ENCODE data around the gene KLHL7.
"Not testable (repeated sequence)": the region's sequence is repeated elsewhere in the genome, so short reads cannot be mapped to it uniquely, and the experiment has no call there.

KLHL7 gene

DNA sequence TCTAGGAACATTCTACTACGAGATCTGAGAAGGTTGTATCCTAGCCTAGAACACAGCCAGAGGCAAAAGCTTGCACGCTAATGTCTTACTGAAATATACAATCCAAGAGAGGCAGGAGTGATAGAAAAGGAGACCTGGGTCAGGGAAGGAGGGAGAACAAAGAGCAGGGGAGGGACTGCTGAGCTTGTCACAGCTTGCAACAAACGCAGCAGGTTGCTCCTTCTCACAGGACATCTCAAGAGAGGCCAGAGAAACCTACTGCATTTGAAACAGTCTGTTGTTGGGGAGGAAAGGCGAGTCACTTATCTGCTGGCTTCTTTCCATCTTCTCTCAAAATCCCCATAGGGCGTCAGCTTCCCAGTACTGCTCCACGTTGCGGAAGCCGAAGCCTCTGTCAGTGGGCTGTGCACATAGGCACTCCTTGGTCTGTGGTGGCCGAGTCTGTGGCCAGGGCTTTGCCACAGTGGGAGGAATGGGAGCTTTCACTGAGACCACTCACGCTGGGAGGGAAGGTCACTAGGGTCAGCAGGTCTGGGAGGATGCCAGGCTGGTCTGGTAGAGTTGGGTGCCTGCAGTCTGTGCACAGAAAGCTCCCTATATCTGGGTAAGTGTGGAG is 115.2 kb downstream of the KLHL7 start:
- DNase-seq: no peak

GRCh38 chr7:23222439-23223030 is 117.0 kb downstream of the KLHL7 start:
- DNase-seq: no peak

GRCh38 chr7:23224364-23224763 is 118.8 kb downstream of the KLHL7 start:
- not testable (repeated sequence) for DNase-seq

- no peak for DNase-seq
These were observed 121.4 kb downstream of the KLHL7 start for GRCh38 chr7:23226844-23227450.

Measured in NCI-H446 (cell line).